CD8-positive, alpha-beta memory T cell (primary cell): Measurements from ENCODE around the gene PID1. TPM values are rescaled to one million over a fixed set of nuclear protein-coding genes. Genes with fewer than 3 reads are reported as not detected.

ENCODE experiments used
- CTCF ChIA-PET: fragments of 350-600 bp; sonication (Branson Sonifier 250); formaldehyde crosslinking; loops from one replicate; lab custom pipeline; 2021; ENCODE audit warnings: antibody characterized with exemption; lab: Charles Lee
- POLR2A ChIA-PET: fragments of 350-600 bp; sonication (Branson Sonifier 250); formaldehyde crosslinking; loops from one replicate; lab custom pipeline; 2021; ENCODE audit warnings: antibody characterized with exemption; lab: Charles Lee
- DNase-seq, 5 donors: peaks; one replicate each; pipeline versions ENCODE4 v3.0.0 to v3.0.0-alpha.2; 2020 to 2022; ENCODE audit warnings: mixed read lengths in 1 of 5
- H3K27ac ChIP-seq: one replicate; pipeline ENCODE4 v1.7.0; 2013; ENCODE audit warnings: low read depth, mild to moderate bottlenecking, low read length, moderate library complexity
- H3K27me3 ChIP-seq: 2 replicates; pipeline ENCODE4 v1.7.0; 2013; ENCODE audit warnings: low read length, mild to moderate bottlenecking; ENCODE audit not compliant: insufficient read depth, poor library complexity, severe bottlenecking
- H3K36me3 ChIP-seq: 2 replicates; pipeline ENCODE4 v1.7.0; 2013; ENCODE audit warnings: mild to moderate bottlenecking, low read length, moderate library complexity; ENCODE audit not compliant: insufficient read depth
- H3K4me1 ChIP-seq: 2 replicates; pipeline ENCODE4 v1.7.0; 2013; ENCODE audit warnings: mild to moderate bottlenecking, low read length, moderate library complexity; ENCODE audit not compliant: insufficient read depth
- H3K4me3 ChIP-seq: 2 replicates; pipeline ENCODE4 v1.7.0; 2013; ENCODE audit warnings: mild to moderate bottlenecking, low read length
- H3K9me3 ChIP-seq: 2 replicates; pipeline ENCODE4 v1.7.0; 2013; ENCODE audit warnings: mild to moderate bottlenecking, low read length
- H3K27ac Mint-ChIP-seq, 8 donors: one replicate each; pipeline ENCODE4 v1.8.0; 2020 to 2021; ENCODE audit warnings: mixed read lengths in 8 of 8, mild to moderate bottlenecking in 6 of 8, inconsistent platforms in 3 of 8, moderate library complexity in 3 of 8
- H3K27me3 Mint-ChIP-seq, 2 donors: one replicate each; pipeline ENCODE4 v1.8.0; 2020 to 2021; ENCODE audit warnings: mixed read lengths in 2 of 2, mild to moderate bottlenecking in 1 of 2, moderate library complexity in 1 of 2
- H3K36me3 Mint-ChIP-seq, 3 donors: one replicate each; pipeline ENCODE4 v1.8.0; 2020 to 2021; ENCODE audit warnings: mixed read lengths in 3 of 3, inconsistent platforms in 1 of 3, mild to moderate bottlenecking in 1 of 3
- H3K4me1 Mint-ChIP-seq, 3 donors: one replicate each; pipeline ENCODE4 v1.8.0; 2020 to 2021; ENCODE audit warnings: mixed read lengths in 3 of 3, inconsistent platforms in 1 of 3, mild to moderate bottlenecking in 1 of 3
- H3K4me3 Mint-ChIP-seq, 7 donors: one replicate each; pipeline ENCODE4 v1.8.0; 2020 to 2021; ENCODE audit warnings: mixed read lengths in 7 of 7, mild to moderate bottlenecking in 6 of 7, moderate library complexity in 4 of 7, inconsistent platforms in 2 of 7
- H3K9me3 Mint-ChIP-seq, 5 donors: one replicate each; pipeline ENCODE4 v1.8.0; 2020 to 2022; ENCODE audit warnings: mixed read lengths in 5 of 5, mild to moderate bottlenecking in 3 of 5, moderate library complexity in 2 of 5, inconsistent platforms in 1 of 5
- polyA plus RNA-seq: library from polyadenylated mRNA; unstranded; fragments of 300-500 nt; fragmentation: Illumina TruSeq; gene quantifications from one replicate; pipeline ENCODE4 v1.2.3, GENCODE V29; 2021
- total RNA-seq, 2 experiments: library from RNA; stranded (reverse); gene quantifications; one replicate each; pipeline ENCODE4 v1.2.3, GENCODE V29; 2021

The PID1 gene
- total and polyA plus RNA-seq, 3 experiments from 2014 or later: not detected

DNA sequence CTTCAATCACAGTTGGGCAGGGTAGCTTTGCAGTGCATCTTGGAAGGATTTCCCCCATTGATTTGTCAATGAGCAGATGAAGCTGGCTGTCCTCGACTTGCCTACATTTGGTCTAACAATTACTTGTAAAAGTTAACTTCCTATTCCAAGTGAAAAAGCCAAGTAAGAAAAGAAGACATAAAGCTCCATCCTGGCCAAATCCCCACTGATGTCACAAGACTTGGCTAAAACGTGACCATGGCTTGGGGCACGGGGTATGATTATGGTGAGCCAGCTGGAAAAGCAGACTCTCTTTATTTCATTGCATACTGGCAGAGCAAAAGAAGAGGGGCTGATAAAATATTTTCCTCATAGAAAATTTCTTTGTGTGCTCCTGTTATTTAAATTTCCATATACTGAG lies 25.4 kb upstream of the PID1 start:
- POLR2A ChIA-PET: no interaction called here
- Histone ChIP-seq H3K4me1 (no peaks in the 10 kb centered on the region), H3K27me3 (no peaks in the 10 kb centered on the region), H3K36me3 (no peaks in the 10 kb centered on the region), H3K27ac (no peak overlapping the region), H3K4me3 (no peak overlapping the region), H3K9me3 (no peaks in the 10 kb centered on the region)
- CTCF ChIA-PET: no interaction called here
- no peaks in the 10 kb centered on the region for H3K4me1 Mint-ChIP-seq
- no peak overlapping the region for H3K27ac Mint-ChIP-seq
- H3K27me3 Mint-ChIP-seq: no peaks in the 10 kb centered on the region
- H3K4me3 Mint-ChIP-seq: no peak overlapping the region
- DNase-seq: no peak
- no peaks in the 10 kb centered on the region for H3K9me3 Mint-ChIP-seq
- no peaks in the 10 kb centered on the region for H3K36me3 Mint-ChIP-seq

DNA sequence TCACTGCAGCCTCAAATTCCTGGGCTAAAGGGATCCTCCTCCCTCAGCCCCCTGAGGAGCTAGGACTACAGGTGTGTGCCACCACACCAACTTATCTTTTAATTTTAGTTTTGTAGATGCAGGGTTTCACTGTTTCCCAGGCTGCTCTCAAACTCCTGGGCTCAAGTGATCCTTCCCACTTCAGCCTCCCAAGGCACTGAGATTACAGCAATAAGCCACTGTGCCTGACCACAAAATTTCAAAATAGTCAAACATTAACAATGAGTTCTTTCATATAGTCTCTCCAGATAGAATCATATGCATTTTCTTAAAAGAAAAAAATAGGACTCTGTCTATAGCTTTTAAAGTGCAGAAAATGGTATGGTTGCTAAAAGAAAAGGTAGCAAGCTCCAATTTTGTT lies 24.9 kb upstream of the PID1 start:
- Histone ChIP-seq H3K36me3 (no peaks in the 10 kb centered on the region), H3K4me1 (no peaks in the 10 kb centered on the region), H3K4me3 (no peak overlapping the region), H3K27me3 (no peaks in the 10 kb centered on the region), H3K27ac (no peak overlapping the region), H3K9me3 (no peaks in the 10 kb centered on the region)
- H3K36me3 Mint-ChIP-seq: no peaks in the 10 kb centered on the region
- no peak for DNase-seq
- no peak overlapping the region for H3K27ac Mint-ChIP-seq
- H3K4me3 Mint-ChIP-seq: no peak overlapping the region
- ChIA-PET CTCF (no interaction called here), POLR2A (no interaction called here)
- H3K4me1 Mint-ChIP-seq: no peaks in the 10 kb centered on the region
- no peaks in the 10 kb centered on the region for H3K9me3 Mint-ChIP-seq
- no peaks in the 10 kb centered on the region for H3K27me3 Mint-ChIP-seq

DNA sequence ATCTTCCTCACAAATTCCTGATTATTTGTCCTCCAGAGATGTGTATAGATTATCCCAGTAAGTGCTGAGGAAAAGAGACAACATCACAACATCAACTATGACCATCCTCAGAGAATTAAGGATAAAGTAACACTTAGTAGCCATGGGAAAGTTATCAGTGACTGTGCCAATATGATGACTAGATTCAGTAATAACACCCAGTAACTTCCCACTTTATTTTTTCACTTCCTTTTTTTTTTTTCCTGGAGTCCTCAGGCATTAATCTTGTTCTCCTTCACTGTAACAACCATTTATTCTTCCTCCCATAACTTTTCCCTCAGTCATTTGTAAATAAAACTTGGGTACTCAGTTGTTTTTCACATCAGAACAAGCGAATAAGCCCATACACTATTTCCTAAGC lies 16.7 kb upstream of the PID1 start:
- CTCF ChIA-PET: no interaction called here
- Mint-ChIP-seq H3K4me1 (no peaks in the 10 kb centered on the region), H3K9me3 (peaks cover 0 to 15% (median 3%) of the 10 kb centered on the region in 5 donors)

DNA sequence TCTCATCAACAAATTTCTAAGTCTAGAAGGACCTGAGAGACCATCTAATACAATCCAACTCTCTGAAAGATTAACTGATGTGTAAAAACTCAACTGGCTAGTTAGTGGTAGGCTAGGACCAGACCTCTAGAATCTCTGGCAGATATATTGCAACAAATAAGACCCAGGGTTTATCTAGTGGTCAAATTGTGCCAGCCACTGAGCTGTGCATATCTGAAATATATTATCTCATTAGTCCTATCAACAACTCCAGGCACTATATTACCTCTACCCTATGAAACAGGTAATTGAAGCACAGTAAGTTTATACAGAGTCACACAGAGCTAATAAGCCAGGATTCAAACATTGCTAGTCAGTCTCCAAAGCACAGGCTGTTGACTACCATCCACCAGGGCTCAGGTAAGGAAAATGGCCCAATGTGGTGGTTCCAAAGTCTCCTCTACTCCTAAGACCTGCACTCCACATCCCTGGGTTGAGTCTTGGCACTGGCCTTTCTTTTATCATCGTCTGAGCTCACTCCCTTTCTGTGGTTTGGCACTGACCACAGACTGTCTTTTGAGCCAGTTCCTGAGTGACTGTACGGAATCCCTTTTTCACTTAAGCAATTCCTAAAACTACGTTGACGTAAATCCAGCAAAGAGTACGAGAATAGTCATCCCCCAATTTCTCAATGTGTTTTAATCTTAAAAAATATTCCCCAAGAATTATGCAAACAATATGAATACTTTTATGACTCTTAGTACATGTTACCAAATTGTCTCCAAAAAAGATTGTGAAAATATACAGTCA lies 11.9 kb upstream of the PID1 start:
- Histone ChIP-seq H3K4me1 (no peaks in the 10 kb centered on the region), H3K36me3 (no peaks in the 10 kb centered on the region), H3K4me3 (no peak overlapping the region), H3K27ac (no peak overlapping the region), H3K27me3 (no peaks in the 10 kb centered on the region), H3K9me3 (no peaks in the 10 kb centered on the region)
- Mint-ChIP-seq H3K9me3 (peaks cover 0 to 4% (median 3%) of the 10 kb centered on the region in 5 donors), H3K4me1 (no peaks in the 10 kb centered on the region), H3K27ac (no peak overlapping the region), H3K36me3 (no peaks in the 10 kb centered on the region), H3K4me3 (no peak overlapping the region), H3K27me3 (no peaks in the 10 kb centered on the region)
- no peak for DNase-seq
- ChIA-PET POLR2A (no interaction called here), CTCF (no interaction called here)

More for the DNA sequence above, 16.7 kb upstream of the PID1 start:
- H3K36me3 Mint-ChIP-seq: no peaks in the 10 kb centered on the region
- Histone ChIP-seq H3K4me3 (no peak overlapping the region), H3K27me3 (no peaks in the 10 kb centered on the region), H3K9me3 (no peaks in the 10 kb centered on the region), H3K27ac (no peak overlapping the region), H3K36me3 (no peaks in the 10 kb centered on the region), H3K4me1 (no peaks in the 10 kb centered on the region)
- DNase-seq: no peak
- no peak overlapping the region for H3K27ac Mint-ChIP-seq
- H3K4me3 Mint-ChIP-seq: no peak overlapping the region
- POLR2A ChIA-PET: no interaction called here
- H3K27me3 Mint-ChIP-seq: no peaks in the 10 kb centered on the region

DNA sequence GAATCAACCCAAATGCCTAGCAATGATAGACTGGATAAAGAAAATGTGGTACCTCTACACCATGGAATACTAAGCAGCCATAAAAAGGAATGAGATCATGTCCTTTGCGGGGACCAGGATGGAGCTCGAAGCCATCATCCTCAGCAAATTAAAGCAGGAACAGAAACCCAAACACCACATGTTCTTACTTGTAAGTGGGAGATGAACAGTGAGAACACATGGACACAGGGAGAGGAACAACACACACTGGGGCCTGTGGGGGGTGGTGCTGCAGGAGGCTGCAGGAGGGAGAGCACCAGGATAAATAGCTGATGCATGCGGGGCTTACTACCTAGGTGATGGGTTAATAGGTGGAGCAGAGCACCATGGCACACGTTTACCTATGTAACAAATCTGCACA lies 8.4 kb upstream of the PID1 start:
- Histone ChIP-seq H3K27ac (no peak overlapping the region), H3K9me3 (no peaks in the 10 kb centered on the region), H3K4me3 (no peak overlapping the region), H3K36me3 (no peaks in the 10 kb centered on the region), H3K4me1 (no peaks in the 10 kb centered on the region), H3K27me3 (no peaks in the 10 kb centered on the region)
- no peak for DNase-seq
- Mint-ChIP-seq H3K9me3 (peaks cover 0 to 4% (median 0%) of the 10 kb centered on the region in 5 donors), H3K36me3 (no peaks in the 10 kb centered on the region), H3K27ac (no peak overlapping the region), H3K27me3 (peaks cover 0 to 1% of the 10 kb centered on the region in 2 donors), H3K4me3 (no peak overlapping the region), H3K4me1 (no peaks in the 10 kb centered on the region)
- ChIA-PET POLR2A (no interaction called here), CTCF (no interaction called here)

DNA sequence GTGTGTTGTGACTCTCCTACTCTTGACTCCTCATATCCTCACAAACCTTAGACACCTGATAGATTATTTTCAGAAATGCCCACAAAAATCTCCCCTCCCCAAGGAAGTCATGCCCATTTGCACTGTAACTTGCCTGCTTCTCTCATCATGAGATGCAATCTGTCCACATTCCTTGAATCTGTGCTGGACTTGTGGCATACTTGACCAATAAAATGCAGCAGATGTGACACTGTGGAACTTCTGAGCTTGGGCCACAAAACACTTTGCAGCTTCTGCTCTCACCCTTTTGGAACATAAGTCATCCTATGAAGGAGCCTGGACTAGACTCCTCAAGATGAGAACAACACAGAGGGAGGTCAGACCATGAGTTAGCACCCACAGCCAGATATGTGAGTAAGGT lies 4.4 kb upstream of the PID1 start:
- Histone ChIP-seq H3K4me1 (no peaks in the 10 kb centered on the region), H3K4me3 (no peak overlapping the region), H3K27ac (no peak overlapping the region), H3K36me3 (no peaks in the 10 kb centered on the region), H3K27me3 (no peaks in the 10 kb centered on the region), H3K9me3 (no peaks in the 10 kb centered on the region)
- Mint-ChIP-seq H3K4me1 (peaks cover 0 to 5% (median 0%) of the 10 kb centered on the region in 3 donors), H3K9me3 (peaks cover 0 to 6% (median 2%) of the 10 kb centered on the region in 5 donors), H3K4me3 (no peak overlapping the region), H3K27me3 (peaks cover 5 to 13% of the 10 kb centered on the region in 2 donors), H3K36me3 (no peaks in the 10 kb centered on the region), H3K27ac (no peak overlapping the region)
- no peak for DNase-seq
- ChIA-PET POLR2A (no interaction called here), CTCF (no interaction called here)

DNA sequence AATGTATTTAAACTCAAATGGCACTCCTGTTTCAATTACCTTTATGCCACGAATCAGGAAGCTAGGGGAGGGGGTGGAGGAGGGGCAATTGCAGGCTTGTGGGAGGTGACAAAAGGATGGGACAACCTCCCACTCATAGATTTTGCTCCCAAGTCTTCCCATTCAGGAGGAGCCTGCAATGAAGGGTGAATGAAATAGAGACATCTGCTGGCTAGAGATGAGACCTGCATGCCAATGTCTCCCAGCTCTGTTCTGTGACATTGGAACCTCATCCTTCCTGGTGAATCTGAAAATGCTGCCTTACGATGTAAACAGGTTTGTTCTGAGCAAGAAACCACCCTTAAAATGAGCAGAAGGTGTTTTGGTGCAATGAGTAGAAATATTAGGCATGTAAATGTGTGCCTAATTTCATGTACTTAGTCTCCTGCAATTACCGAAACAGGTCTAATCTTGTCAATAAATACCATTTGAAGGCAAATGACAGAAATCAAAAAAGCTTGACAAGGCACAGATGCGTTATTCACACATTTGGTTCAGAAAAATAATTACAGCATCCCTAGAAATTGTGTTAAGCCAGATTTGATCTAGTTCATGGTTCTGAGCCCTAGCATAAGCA lies 2.7 kb upstream of the PID1 start:
- CTCF ChIA-PET: interaction anchor here (1.0 kb wide), 1 partner anchor 12 kb away, joined by 4 read pairs; no protein-coding TSS in a partner anchor

DNA sequence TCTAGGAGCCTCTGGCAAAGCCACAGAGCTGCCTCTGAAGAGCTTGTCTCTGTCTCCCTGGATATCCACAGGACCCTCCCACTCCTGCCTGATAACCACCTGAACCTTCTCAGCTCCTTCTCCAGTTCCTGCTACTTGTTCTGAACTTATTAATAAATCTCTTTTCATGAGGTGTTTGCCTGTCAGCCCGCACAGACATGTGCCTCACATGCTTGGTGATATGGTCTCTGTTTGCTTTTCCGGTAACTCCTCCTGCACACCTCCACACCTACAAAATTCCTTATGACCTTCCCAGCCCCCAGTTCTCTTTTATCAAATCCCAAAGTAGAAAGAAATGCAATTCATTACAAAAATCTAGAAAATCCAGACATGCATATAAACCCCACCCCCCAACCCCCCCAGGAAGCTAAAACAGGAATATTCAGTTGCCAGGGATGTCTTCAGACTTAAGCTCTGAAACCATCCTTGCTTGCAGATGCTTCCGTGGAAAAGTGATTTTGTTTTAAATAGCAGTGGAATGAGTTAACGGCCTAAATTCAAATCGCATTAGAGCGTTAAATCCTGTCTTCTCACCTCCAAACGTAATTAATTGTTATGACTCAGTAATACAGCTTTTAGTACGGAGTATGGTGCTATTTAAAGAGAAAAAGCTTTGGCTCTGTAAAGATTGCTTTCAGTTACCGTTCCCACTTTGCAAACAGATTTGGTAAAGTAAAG lies 2.1 kb upstream of the PID1 start:
- H3K4me1 Mint-ChIP-seq: peaks cover 0 to 5% (median 0%) of the 10 kb centered on the region in 3 donors
- H3K27ac Mint-ChIP-seq: no peak overlapping the region
- ChIA-PET CTCF (interaction anchor here (1.0 kb wide), 1 partner anchor 11 kb away, joined by 4 read pairs; no protein-coding TSS in a partner anchor), POLR2A (no interaction called here)
- Histone ChIP-seq H3K4me1 (no peaks in the 10 kb centered on the region), H3K27ac (no peak overlapping the region), H3K4me3 (no peak overlapping the region), H3K27me3 (no peaks in the 10 kb centered on the region), H3K9me3 (no peaks in the 10 kb centered on the region), H3K36me3 (no peaks in the 10 kb centered on the region)
- DNase-seq: no peak
- H3K4me3 Mint-ChIP-seq: no peak overlapping the region
- H3K9me3 Mint-ChIP-seq: peaks cover 0 to 6% (median 4%) of the 10 kb centered on the region in 5 donors
- no peaks in the 10 kb centered on the region for H3K36me3 Mint-ChIP-seq
- peaks cover 5 to 20% of the 10 kb centered on the region in 2 donors for H3K27me3 Mint-ChIP-seq

More for the DNA sequence above, 2.7 kb upstream of the PID1 start:
- Histone ChIP-seq H3K27ac (no peak overlapping the region), H3K4me1 (no peaks in the 10 kb centered on the region), H3K36me3 (no peaks in the 10 kb centered on the region), H3K4me3 (no peak overlapping the region), H3K9me3 (no peaks in the 10 kb centered on the region), H3K27me3 (no peaks in the 10 kb centered on the region)
- Mint-ChIP-seq H3K36me3 (no peaks in the 10 kb centered on the region), H3K4me1 (peaks cover 0 to 5% (median 0%) of the 10 kb centered on the region in 3 donors), H3K27ac (no peak overlapping the region), H3K27me3 (peaks cover 5 to 20% of the 10 kb centered on the region in 2 donors), H3K9me3 (peaks cover 0 to 5% (median 2%) of the 10 kb centered on the region in 5 donors), H3K4me3 (no peak overlapping the region)
- DNase-seq: no peak
- POLR2A ChIA-PET: no interaction called here
